GM10266 (cell line): Measurements from ENCODE around the gene SEMA4C.

Experiments used
- DNase-seq: peaks from one replicate; pipeline ENCODE4 v3.0.0; 2012; ENCODE audit errors: extremely low spot score
- TF ChIP-seq, protein P1 (sequence below): IDR thresholded peaks from 2 replicates; pipeline ENCODE4 v1.5.1; 2012; ENCODE audit warnings: mild to moderate bottlenecking, low read depth; ENCODE audit not compliant: control insufficient read depth, insufficient read depth; ENCODE audit errors: missing control alignments

Gene SEMA4C

DNA sequence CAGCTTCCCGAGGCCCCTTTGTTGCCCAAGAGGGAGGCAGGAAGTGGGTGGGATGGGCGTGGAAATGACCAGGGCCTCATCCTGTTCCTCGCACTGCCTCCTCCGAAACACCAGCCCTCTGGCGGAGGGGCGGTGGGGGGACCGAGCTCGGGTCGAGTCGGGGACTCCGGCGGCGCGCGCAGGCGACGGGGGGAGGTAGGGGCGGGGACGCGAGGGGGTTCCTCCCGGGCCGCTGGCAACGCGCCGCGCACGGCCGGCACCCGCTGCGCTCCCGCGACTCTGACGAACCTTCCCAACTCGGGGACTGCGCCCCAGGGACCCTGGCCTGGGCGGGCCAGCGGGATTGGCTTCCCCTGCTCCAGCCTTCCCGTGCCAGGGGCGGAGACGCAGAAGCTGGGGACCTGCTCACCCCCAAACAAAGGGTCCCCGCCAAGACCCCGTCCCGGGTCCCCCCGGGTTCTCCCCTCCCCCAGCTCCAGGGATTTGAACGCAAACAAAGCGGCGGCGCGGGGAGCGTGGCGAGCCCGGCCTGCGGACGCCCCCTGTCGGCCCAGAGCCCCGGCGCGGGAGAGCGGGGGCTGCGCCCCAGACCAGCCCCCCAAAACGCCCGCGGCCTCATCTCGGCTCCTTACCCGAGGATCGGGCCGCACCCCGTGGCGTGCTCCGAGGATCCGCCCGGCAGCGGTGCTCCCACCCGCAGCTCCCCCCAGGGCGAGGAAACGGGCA lies 1.2 kb downstream of the SEMA4C start:
- DNase-seq, result peak; percentile 93

DNA sequence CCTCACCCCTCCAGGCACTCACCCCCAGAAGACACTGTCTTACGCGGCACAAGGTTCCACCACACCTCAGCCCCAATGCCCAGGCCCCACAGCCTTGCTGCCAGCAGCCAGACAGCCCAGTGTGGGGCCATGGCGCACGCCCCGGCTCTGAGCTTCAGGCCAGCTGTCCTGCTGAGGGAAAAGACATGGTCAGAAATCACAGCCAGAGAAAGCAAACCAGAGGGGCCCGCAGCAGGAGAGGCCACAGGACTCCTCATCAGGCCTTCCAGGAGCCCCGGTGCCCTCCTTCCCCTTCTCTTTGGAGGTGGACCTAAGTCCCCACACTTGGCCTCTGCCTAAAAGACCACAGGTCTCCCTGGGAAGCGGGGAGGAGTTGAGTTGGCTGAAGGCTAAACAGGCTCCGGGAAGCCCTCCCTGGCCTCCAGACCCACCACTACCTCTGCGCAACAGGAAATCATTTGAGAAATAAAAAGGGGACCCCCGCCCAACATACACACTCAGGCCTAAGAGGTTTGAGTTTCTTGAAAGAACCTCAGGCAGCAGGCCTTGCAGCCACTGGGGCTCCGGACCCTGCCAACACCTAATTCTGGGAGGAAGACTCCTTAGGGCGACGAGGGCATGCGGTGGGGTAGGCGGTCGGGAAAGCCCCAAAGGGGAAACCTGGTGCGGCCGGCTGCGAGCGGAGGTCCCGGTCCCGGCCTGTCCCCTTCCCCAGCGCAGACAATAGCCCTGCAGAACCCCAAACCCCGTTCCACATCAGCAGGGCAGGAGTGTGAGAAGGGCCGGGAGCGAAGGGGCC lies 1.9 kb downstream of the SEMA4C start:
- no peak for DNase-seq
- TF ChIP-seq, protein P1, sequence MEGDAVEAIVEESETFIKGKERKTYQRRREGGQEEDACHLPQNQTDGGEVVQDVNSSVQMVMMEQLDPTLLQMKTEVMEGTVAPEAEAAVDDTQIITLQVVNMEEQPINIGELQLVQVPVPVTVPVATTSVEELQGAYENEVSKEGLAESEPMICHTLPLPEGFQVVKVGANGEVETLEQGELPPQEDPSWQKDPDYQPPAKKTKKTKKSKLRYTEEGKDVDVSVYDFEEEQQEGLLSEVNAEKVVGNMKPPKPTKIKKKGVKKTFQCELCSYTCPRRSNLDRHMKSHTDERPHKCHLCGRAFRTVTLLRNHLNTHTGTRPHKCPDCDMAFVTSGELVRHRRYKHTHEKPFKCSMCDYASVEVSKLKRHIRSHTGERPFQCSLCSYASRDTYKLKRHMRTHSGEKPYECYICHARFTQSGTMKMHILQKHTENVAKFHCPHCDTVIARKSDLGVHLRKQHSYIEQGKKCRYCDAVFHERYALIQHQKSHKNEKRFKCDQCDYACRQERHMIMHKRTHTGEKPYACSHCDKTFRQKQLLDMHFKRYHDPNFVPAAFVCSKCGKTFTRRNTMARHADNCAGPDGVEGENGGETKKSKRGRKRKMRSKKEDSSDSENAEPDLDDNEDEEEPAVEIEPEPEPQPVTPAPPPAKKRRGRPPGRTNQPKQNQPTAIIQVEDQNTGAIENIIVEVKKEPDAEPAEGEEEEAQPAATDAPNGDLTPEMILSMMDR, result no peak

More for the DNA sequence above, 1.2 kb downstream of the SEMA4C start:
- TF ChIP-seq, protein P1, result peak; percentile 69

DNA sequence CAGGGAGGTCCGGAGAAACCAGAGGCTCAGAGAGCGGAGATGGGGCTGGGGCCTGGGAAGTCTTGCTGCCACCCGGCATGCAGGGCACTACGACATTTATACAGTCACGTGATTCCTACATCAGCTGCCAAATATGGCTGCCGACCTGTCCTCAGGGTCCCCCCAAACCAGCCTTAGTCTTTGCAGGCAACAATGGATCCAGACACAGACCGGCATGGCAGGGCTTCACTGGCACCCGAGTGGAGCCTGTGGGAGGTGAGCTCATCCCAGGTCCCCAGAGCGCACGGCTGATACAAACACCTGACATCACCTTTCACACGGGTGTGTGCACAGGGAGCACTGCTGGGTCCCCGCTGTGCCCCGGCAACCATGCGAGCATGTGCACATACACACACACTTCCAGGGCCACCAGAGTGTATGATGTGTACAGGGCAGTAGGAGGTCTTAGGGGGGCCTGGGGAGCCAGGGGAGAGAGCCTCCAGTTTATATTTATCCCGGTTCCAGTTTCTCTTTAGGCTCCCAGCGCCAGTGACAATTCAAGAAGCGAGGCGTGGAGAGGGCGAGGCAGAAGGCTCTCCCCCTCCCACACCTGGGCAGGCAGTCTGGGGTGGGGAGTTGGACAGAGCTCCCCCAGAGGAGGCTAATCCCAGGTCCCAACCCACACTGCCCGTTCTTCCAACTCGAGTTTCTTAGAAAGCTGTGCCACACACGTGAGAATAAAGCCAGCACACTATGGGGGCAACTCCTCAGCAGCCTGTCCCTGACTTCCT lies 2.7 kb downstream of the SEMA4C start:
- no peak for DNase-seq
- TF ChIP-seq, protein P1, result no peak

DNA sequence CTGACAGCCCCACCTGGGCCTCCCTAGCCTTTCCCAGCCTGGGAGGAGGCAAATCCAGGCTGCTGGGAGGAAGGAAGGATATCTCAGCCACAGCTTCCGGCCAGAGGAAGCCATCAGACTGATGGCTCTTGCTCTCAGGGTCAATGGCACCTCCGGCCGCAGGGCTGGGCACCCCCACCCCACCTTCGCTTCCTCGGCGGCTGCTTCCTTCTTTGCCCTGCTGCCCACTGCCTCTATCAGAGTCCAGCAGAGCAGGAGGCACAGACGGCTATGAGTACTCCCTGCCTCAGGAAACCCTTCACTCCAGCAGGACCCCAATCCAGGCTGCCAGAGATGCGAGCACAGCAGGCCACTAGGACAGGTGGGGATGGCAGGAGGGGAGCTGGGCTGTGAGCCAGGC lies 3.3 kb downstream of the SEMA4C start:
- DNase-seq, result no peak
- TF ChIP-seq, protein P1, result no peak

DNA sequence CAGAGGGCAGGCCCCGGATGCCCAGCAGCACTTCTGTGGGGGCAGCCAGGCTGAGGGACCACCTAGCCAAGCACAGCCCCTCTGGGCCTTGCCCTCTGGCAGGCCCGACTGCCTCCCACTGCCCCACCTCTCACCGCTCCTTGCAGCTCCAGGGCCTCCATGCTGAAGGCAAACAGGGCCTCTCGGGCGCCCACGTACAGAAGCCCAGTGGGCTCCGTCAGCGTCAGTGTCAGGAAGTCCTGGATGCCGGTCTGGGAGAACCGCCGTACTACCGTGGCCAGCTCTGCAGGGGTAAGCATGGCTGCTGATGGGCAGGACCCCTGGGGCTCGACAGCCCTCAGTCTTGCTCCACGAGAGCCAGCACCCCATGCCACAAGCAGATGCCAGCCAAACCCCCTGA lies 3.7 kb downstream of the SEMA4C start:
- TF ChIP-seq, protein P1, result no peak
- no peak for DNase-seq

DNA sequence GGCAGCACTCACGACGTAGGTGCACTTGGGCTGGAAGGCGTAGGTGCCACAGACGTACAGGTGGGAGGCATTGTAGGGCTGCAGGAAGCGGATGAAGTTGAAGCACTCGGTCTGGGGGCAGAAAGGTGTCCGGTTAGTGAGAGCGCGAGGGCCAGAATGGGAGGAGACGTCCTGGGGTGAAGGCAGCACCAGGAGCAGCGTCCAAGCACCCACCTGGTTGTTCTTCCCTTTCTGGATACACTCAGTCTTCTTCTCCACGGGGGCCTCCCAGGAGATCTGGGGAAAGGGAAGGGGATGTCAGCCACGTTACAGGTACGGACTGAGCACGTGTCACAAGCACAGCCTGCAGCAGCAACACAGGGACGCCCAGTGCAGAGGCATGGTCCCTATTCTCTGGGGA lies 4.2 kb downstream of the SEMA4C start:
- DNase-seq, result no peak
- TF ChIP-seq, protein P1, result no peak
